Mesodermal cell (in vitro differentiated cells): ENCODE data around the gene ARID3A.

ENCODE experiments used
- H3K27ac ChIP-seq: 2 replicates; pipeline ENCODE4 v1.7.0; 2013; ENCODE audit warnings: mild to moderate bottlenecking, low read depth, low read length, moderate library complexity; ENCODE audit not compliant: severe bottlenecking
- H3K36me3 ChIP-seq: 2 replicates; pipeline ENCODE4 v1.7.1; 2013; ENCODE audit warnings: mild to moderate bottlenecking, low read length, moderate library complexity; ENCODE audit not compliant: control insufficient read depth, insufficient read depth
- H3K4me1 ChIP-seq: one replicate; pipeline ENCODE4 v1.7.1; 2013; ENCODE audit warnings: mild to moderate bottlenecking, low read length; ENCODE audit not compliant: insufficient read depth, control insufficient read depth, poor library complexity, severe bottlenecking
- H3K4me3 ChIP-seq: 2 replicates; pipeline ENCODE4 v1.7.0; 2013; ENCODE audit warnings: low read length, control low read depth, mild to moderate bottlenecking; ENCODE audit not compliant: insufficient read depth, poor library complexity, severe bottlenecking; ENCODE audit errors: extremely low read depth
- H3K9me3 ChIP-seq: 2 replicates; pipeline ENCODE4 v1.7.1; 2013; ENCODE audit warnings: mild to moderate bottlenecking, low read length, moderate library complexity; ENCODE audit not compliant: control insufficient read depth
- WGBS, 2 experiments: methylation state at CpG; one replicate each; pipeline ENCODE4 v1.1.5; 2013; ENCODE audit warnings: missing lambda C conversion rate in 2 of 2; ENCODE audit not compliant: insufficient coverage in 2 of 2; 5-methylcytosine and 5-hydroxymethylcytosine counted together

The ARID3A gene

DNA sequence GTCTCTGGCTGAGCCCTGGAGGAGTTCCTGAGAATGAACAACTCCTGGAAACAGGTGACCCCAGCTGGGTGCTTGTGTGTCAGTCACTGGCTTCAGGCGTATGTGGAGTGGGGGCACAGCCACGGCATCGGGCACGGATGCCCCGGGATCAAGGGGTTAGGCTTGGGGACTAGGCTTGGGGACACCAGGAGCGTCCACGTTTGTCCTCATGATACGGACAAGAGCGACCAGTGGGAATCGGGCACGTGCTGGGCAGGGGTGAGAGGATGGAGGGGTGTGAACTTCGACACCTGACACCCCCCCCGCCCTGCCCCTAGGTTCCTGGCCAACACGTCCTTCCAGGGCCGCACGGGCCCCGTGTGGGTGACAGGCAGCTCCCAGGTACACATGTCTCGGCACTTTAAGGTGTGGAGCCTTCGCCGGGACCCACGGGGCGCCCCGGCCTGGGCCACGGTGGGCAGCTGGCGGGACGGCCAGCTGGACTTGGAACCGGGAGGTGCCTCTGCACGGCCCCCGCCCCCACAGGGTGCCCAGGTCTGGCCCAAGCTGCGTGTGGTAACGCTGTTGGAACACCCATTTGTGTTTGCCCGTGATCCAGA, 78.5 kb downstream of the ARID3A start:
- H3K9me3 ChIP-seq, result no peaks in the 10 kb centered on the region
- H3K36me3 ChIP-seq, result no peaks in the 10 kb centered on the region
- H3K4me3 ChIP-seq, result no peak overlapping the region
- H3K4me1 ChIP-seq, result no peaks in the 10 kb centered on the region
- WGBS, 2 experiments, result 86 to 88% methylated on average over 29 to 32 of the region's 32 CpGs
- no peak overlapping the region for H3K27ac ChIP-seq

DNA sequence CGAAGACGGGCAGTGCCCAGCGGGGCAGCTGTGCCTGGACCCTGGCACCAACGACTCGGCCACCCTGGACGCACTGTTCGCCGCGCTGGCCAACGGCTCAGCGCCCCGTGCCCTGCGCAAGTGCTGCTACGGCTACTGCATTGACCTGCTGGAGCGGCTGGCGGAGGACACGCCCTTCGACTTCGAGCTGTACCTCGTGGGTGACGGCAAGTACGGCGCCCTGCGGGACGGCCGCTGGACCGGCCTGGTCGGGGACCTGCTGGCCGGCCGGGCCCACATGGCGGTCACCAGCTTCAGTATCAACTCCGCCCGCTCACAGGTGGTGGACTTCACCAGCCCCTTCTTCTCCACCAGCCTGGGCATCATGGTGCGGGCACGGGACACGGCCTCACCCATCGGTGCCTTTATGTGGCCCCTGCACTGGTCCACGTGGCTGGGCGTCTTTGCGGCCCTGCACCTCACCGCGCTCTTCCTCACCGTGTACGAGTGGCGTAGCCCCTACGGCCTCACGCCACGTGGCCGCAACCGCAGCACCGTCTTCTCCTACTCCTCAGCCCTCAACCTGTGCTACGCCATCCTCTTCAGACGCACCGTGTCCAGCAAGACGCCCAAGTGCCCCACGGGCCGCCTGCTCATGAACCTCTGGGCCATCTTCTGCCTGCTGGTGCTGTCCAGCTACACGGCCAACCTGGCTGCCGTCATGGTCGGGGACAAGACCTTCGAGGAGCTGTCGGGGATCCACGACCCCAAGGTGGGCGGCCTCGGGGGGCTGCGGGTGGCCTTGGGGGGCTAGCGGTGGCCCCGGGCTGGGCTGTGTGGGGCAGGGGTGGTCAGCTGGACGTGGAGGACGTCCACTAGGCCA, 79.2 kb downstream of the ARID3A start:
- no peak overlapping the region for H3K4me3 ChIP-seq
- no peak overlapping the region for H3K27ac ChIP-seq
- H3K36me3 ChIP-seq, result peaks cover 6% of the 10 kb centered on the region
- WGBS, 2 experiments, result 93 to 94% methylated on average over 61 to 65 of the region's 70 CpGs
- no peaks in the 10 kb centered on the region for H3K4me1 ChIP-seq
- no peaks in the 10 kb centered on the region for H3K9me3 ChIP-seq

DNA sequence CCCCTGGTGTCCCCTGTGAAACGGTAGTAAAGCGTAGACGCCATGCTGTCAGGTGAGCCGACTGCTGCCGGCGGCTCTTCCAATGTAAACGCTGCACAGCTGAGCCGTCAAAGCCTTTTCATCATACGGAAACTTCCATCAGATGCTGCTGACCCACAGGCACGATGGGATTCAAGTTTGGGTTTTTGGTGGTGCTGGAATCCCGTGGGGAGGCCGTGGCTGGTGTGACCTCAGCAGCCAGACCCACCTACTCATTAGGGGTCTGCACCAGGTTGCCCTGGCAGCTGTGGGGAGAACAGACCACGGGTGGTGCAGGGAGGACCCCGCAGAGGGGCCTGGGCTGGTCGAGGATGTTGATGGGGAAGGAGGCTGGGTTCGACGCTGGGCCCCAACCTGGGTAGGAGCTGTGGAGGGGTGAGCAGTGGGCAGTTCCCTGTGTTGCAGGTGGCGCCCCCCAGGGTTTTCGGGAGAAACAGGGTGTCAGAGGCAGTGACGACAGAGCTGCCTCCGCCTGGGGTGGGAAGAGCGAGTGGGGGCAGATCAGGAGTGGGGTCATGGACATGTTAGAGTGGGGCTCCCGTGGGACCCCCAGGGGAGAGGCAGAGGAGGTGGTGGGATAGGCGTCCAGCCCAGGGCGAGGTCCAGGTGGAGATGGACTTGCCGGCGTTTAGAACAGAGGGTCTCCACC, 81.0 kb downstream of the ARID3A start:
- H3K27ac ChIP-seq, result no peak overlapping the region
- no peaks in the 10 kb centered on the region for H3K9me3 ChIP-seq
- H3K4me3 ChIP-seq, result no peak overlapping the region
- WGBS, 2 experiments, result 88 to 91% methylated on average over 22 to 24 of the region's 27 CpGs
- peaks cover 20% of the 10 kb centered on the region for H3K36me3 ChIP-seq
- H3K4me1 ChIP-seq, result no peaks in the 10 kb centered on the region

DNA sequence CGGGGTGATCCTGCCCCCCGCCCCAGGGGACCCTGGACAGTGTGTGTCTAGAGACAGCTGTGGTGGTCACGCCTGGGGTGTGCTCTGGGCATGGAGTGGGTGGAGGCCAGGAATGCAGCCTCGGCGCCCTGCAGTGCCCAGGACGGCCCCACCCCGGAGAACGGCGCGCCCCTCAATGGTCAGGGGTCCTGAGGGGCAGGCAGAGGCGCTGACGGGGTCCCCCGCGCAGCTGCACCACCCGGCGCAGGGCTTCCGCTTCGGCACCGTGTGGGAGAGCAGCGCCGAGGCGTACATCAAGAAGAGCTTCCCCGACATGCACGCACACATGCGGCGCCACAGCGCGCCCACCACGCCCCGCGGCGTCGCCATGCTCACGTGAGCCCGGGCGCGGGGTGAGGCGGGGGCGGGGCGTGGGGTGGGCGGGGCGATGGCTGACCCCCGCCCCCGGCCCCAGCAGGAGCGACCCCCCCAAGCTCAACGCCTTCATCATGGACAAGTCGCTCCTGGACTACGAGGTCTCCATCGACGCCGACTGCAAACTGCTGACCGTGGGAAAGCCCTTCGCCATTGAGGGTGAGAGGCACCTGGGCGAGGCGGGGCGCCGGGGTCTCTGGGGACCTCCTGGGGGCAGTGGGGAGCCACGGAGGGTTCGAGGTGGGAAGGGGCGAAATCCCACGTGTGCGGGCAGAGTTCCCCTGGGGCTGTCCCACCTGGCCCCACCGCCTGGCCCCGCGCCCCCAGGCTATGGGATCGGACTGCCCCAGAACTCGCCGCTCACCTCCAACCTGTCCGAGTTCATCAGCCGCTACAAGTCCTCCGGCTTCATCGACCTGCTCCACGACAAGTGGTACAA, 81.8 kb downstream of the ARID3A start:
- WGBS, 2 experiments, result 96 to 98% methylated on average over 50 to 60 of the region's 73 CpGs
- Histone ChIP-seq H3K9me3 (no peaks in the 10 kb centered on the region), H3K4me3 (no peak overlapping the region), H3K36me3 (peaks cover 28% of the 10 kb centered on the region), H3K4me1 (no peaks in the 10 kb centered on the region), H3K27ac (no peak overlapping the region)

DNA sequence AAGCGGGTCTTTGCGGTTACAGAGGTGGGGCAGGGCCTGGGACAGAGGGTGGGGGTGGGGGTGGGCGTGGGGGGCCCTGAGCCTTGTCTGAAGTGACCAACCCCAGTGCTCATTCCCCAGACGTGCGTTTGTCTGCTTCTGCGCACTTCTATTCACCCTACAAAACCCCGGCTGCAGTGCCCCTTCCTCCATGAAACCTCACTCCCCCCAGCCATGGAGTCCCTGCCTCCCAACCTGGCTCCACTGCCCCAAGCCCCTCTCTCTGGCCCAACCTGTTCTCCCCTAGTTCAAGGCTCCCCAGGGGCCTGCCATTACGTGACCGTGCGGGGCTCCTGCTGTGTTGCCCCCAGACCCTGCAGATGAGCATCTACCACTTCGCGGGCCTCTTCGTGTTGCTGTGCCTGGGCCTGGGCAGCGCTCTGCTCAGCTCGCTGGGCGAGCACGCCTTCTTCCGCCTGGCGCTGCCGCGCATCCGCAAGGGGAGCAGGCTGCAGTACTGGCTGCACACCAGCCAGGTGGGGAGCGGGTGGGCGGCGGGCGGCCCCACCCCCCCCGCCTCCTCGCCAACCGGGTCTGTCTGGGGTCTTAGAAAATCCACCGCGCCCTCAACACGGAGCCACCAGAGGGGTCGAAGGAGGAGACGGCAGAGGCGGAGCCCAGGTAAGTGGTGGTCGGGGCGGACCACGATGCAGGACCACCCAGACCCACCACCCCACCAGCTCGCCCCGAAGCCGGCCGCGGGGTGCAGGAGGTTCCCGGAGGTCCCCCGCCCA, 82.6 kb downstream of the ARID3A start:
- H3K36me3 ChIP-seq, result peaks cover 36% of the 10 kb centered on the region
- WGBS, 2 experiments, result 94 to 97% methylated on average over 35 to 42 of the region's 45 CpGs
- no peak overlapping the region for H3K27ac ChIP-seq
- no peaks in the 10 kb centered on the region for H3K9me3 ChIP-seq
- no peaks in the 10 kb centered on the region for H3K4me1 ChIP-seq
- no peak overlapping the region for H3K4me3 ChIP-seq

DNA sequence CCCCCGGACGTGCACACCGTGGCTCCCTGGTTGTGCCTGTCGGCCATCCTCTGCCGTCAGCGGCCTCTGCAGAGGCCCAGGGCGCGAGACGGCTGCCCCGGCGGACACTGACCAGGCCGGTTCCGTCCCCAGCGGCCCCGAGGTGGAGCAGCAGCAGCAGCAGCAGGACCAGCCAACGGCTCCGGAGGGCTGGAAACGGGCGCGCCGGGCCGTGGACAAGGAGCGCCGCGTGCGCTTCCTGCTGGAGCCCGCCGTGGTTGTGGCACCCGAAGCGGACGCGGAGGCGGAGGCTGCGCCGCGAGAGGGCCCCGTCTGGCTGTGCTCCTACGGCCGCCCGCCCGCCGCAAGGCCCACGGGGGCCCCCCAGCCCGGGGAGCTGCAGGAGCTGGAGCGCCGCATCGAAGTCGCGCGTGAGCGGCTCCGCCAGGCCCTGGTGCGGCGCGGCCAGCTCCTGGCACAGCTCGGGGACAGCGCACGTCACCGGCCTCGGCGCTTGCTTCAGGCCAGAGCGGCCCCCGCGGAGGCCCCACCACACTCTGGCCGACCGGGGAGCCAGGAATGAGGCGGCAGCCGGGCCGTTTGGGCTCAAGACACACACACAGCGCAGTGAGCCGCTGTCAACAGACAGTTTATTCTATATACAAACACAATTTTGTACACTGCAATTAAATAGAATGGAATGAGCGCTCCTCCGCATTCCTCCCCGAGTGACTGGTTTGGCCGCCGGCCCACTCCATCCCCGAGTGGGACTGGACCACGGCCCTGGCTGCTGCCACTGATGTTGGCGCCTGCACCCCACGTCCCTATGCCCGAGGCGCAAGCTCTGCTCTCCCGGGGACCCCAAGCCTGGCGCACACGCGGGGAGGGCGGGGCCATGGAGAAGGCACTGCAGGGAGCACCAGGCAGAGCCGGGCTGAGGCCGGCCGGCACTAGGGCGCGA, 83.5 kb downstream of the ARID3A start:
- H3K4me1 ChIP-seq, result no peaks in the 10 kb centered on the region
- H3K4me3 ChIP-seq, result no peak overlapping the region
- H3K36me3 ChIP-seq, result peaks cover 44% of the 10 kb centered on the region
- no peaks in the 10 kb centered on the region for H3K9me3 ChIP-seq
- WGBS, 2 experiments, result 95 to 97% methylated on average over 64 to 86 of the region's 92 CpGs
- H3K27ac ChIP-seq, result no peak overlapping the region

DNA sequence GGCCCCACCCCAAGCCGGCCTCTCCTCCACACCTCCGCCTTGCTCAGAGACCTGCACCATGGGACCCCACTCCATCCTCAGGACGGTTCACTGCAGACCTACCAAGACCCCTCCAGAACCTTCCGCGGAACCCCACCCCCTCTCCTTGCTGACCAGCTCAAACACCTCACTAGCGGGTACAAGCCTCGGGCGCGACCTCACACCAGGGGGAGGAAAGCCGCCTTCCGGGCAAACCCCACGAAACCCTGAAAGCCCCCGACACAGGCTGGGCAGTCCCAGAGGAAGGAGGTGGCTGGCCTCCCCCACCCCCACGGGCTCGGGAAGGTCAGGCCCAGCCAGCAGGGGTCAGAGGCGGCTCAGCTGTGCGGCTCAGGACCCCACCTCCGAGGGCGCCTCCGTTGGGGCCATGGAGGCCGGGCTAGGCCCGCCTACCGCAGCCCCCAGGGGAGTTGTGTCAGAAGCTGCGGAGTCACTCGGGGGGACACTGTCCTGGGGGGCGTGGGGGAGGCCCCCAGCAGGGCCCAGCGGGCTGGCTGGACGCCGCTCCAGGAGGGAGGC, 84.2 kb downstream of the ARID3A start:
- Histone ChIP-seq H3K27ac (no peak overlapping the region), H3K9me3 (no peaks in the 10 kb centered on the region), H3K36me3 (peaks cover 52% of the 10 kb centered on the region), H3K4me1 (no peaks in the 10 kb centered on the region), H3K4me3 (no peak overlapping the region)
- WGBS, 2 experiments, result 94% methylated on average over 22 to 23 of the region's 29 CpGs

DNA sequence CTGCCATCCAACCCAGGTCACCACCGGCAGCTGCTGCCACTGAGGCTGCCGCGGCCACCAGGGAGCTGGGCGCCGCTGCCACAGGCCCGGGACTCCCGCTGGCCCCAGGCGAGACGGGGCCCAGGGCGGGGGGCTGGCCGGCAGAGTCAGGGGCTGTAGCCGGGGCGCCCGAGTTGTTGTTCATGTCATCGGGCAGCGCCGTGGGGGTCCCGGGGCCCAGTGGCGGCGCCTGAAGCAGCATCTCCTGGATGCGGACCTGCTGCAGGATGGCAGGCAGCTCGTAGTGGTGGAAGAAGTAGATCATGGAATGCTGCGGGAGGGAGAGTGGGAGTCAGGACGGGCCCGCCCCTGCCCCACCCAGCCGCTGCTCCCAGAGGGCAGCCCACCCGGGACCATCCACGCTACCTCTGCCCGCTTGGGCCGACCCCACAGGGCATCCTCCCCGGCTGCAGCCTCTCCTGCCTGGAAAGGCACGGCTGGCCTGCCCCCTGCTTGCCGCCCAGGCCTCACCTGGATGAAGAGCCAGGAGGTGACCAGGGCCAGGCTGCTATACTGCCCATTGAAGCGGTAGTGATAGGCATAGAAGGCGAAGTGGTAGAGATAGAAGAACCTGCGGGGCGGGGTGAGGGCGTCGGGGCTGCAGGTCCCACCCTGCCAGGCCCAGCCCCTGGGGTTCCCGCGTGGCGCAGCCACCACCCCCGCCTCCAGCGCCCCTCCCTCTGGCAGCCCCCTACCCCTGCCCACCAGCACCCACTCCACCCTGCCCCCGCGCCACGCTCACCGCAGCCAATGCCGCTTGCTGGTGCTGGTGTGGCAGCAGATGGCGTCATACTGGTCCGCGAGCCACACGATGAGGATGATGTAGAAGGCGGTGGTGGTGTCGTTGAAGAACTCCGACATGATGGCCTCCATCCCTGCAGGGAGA, 85.0 kb downstream of the ARID3A start:
- peaks cover 54% of the 10 kb centered on the region for H3K36me3 ChIP-seq
- peaks cover 4% of the 10 kb centered on the region for H3K4me1 ChIP-seq
- no peak overlapping the region for H3K4me3 ChIP-seq
- H3K27ac ChIP-seq, result no peak overlapping the region
- H3K9me3 ChIP-seq, result no peaks in the 10 kb centered on the region
- 94 to 96% methylated on average over 34 to 53 of the region's 56 CpGs for WGBS, 2 experiments
